Heart right ventricle (tissue), 16 donors: ENCODE results near the gene SPTLC1. TPM values are rescaled to one million over a fixed set of nuclear protein-coding genes. Genes with fewer than 3 reads are reported as not detected.

ENCODE experiments used
- ATAC-seq, 8 donors: fragments of 200-7000 bp; cut with Tn5 transposase; one replicate each; pipeline ENCODE4 v1.9.1; 2020; ENCODE audit warnings: mild to moderate bottlenecking in 8 of 8, moderate library complexity in 8 of 8, moderate number of reproducible peaks in 1 of 8
- DNase-seq, 2 donors: peaks; one replicate each; pipeline ENCODE4 v3.0.0-alpha.2; 2020
- H3K27ac ChIP-seq, 10 donors: fragments of 200-600 bp; sonication (generic) in 2 of 10; one replicate each; pipeline versions ENCODE4 v1.5.0 to v1.8.0; 2020 to 2022; ENCODE audit warnings: mild to moderate bottlenecking in 3 of 10
- H3K27me3 ChIP-seq, 7 donors: fragments of 200-600 bp; one replicate each; pipeline ENCODE4 v1.8.0; 2021 to 2022; ENCODE audit warnings: mild to moderate bottlenecking in 2 of 7
- H3K36me3 ChIP-seq, 9 donors: fragments of 200-600 bp; sonication (generic) in 1 of 9; one replicate each; pipeline versions ENCODE4 v1.5.0 to v1.8.0; 2020 to 2022; ENCODE audit warnings: mild to moderate bottlenecking in 2 of 9
- H3K4me1 ChIP-seq, 9 donors: fragments of 200-600 bp; sonication (generic) in 1 of 9; one replicate each; pipeline versions ENCODE4 v1.5.0 to v1.8.0; 2020 to 2022; ENCODE audit warnings: mild to moderate bottlenecking in 4 of 9
- H3K4me3 ChIP-seq, 10 donors: fragments of 200-600 bp; sonication (generic) in 2 of 10; one replicate each; pipeline versions ENCODE4 v1.5.0 to v1.8.0; 2020 to 2022; ENCODE audit warnings: mild to moderate bottlenecking in 7 of 10, moderate library complexity in 2 of 10
- H3K9me3 ChIP-seq, 11 donors: fragments of 200-600 bp in 10 of 11; sonication (generic) in 2 of 11; one replicate each; pipeline versions ENCODE4 v1.5.0 to v1.8.0; 2013 to 2022; ENCODE audit warnings: mild to moderate bottlenecking in 2 of 11, control low read depth in 1 of 11, moderate library complexity in 1 of 11
- CTCF ChIP-seq, 9 donors: fragments of 200-600 bp; sonication (generic) in 2 of 9; IDR thresholded peaks; one replicate each; pipeline versions ENCODE4 v1.5.0 to v1.8.0; 2021 to 2022; ENCODE audit warnings: antibody characterized with exemption in 9 of 9, mild to moderate bottlenecking in 5 of 9, moderate library complexity in 1 of 9
- WGBS, 2 donors: extraction: QIAGEN DNeasy Blood & Tissue Kit; methylation state at CpG; one replicate each; pipeline ENCODE4 v1.1.7; 2013; ENCODE audit warnings: inconsistent platforms in 1 of 2; 5-methylcytosine and 5-hydroxymethylcytosine counted together
- intact Hi-C, 10 donors: fragments of 100-400 bp; cut with DNase I; formaldehyde crosslinking; loops; one replicate each; pipeline versions ENCODE4 v1.11.1 to v1.14.2; 2022
- polyA plus RNA-seq, 2 donors: library from polyadenylated mRNA; stranded (reverse); fragments of 200-250 nt; gene quantifications; one replicate each; pipeline ENCODE4 v1.2.3, GENCODE V29; 2013
- total RNA-seq, 10 donors: library from RNA; stranded (reverse); fragmentation: NEBNext Ultra II Directional in 3 of 10; extraction: Animal tissue kit (Norgen Biotek cat#: 25700) in 3 of 10; gene quantifications; one replicate each; pipeline versions ENCODE4 v1.2.1 to v1.2.4, GENCODE V29; 2021 to 2023
- donor health status: Arrhythmogenic right ventricular cardiomyopathy.
- donor health status: ischemic (EF 13 %, LVEDD 7.1; RV severe dilation, severe dysfunction).
- donor health status: healthy with polysubstance abuse.
- donor health status: DM: no; HTN: yes; CAD: no.
- donor health status: DM: no; HTN: no; CAD: no.
- donor health status: ischemic (EF 25% LVEDD 6.9; RV normal size, moderate dysfunction).
- donor health status: ischemic (EF 25% LVEDD 5.7; RV mildly dilated, moderate dysfunction).
- donor health status: healthy.
- donor health status: DM: yes; HTN: yes; CAD: no.
- donor health status: Ischemic cardiomyopathy.
- donor health status: ischemic (EF 35%, LVEDD 5.7; RV mildly dilated, moderate dysfunction).
- donor health status: nonischemic (EF 11% LVEDD 7.7; RV severe dilation, severe dysfunction).
- donor health status: DM: yes; HTN: yes; CAD: no.
- donor health status: PGD.
- donor health status: ischemic (EF 29% LVEDD 5.4; RV normal size, mild dysfunction).
- donor health status: nonischemic (EF 23%, LVEDD 6.1; RV moderate dilation, normal function).

The SPTLC1 gene
- total and polyA plus RNA-seq, 12 donors = 17.1 to 28.1 (median 23.0) TPM

- H3K4me1 ChIP-seq = no peaks in the 10 kb centered on the region
- no peak overlapping the region for H3K27ac ChIP-seq
- peaks cover 0 to 59% (median 34%) of the 10 kb centered on the region in 7 donors for H3K27me3 ChIP-seq
- no peak for ATAC-seq
- intact Hi-C loops = no loop called here
- H3K4me3 ChIP-seq = no peak overlapping the region
- TF ChIP-seq CTCF (IDR thresholded peaks at IDR 0.05) = no peak
- WGBS, 2 donors = 71 to 72% methylated on average over 12 of the region's 12 CpGs
- no peaks in the 10 kb centered on the region for H3K36me3 ChIP-seq
- DNase-seq = no peak
- H3K9me3 ChIP-seq = peaks cover 0 to 3% (median 0%) of the 10 kb centered on the region in 11 donors
Observed at GRCh38 chr9:91992461-91993041, 122.7 kb downstream of the SPTLC1 start.

DNA sequence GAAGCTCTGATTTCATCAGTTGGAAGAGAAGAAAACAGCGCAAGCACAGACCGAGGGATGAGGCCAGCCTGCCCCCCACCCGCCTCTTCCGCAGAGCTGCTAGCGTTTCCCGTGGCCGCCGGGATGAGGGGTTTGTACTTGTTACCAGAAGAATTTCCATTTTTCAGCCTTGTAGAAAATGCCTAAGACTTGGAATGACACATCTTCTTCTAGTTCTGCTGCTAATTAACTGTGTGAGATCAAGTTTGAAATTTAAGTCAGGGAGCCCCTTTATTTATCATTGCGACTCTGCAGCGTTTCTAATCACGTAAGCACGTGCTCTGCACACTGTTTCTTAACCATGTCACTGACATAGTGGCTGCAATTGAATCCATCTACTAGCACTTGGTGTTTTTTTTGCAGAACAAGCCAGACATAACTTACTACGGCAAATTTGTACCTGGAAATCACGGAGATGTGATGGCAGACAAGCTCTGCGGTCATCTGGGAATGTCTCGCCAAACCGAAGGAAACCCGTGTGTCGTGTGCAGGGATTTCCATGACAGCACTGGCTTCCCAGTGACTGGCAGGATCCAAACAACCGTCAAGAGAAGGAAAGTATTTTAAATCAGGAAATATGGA, 123.4 kb downstream of the SPTLC1 start:
- H3K4me3 ChIP-seq = no peak overlapping the region
- WGBS, 2 donors = 73 to 74% methylated on average over 20 of the region's 20 CpGs
- no peak for ATAC-seq

GRCh38 chr9:91986248-91986647, 129.0 kb downstream of the SPTLC1 start:
- Histone ChIP-seq H3K9me3 (peaks cover 0 to 8% (median 0%) of the 10 kb centered on the region in 11 donors), H3K27ac (no peak overlapping the region), H3K36me3 (no peaks in the 10 kb centered on the region), H3K4me1 (no peaks in the 10 kb centered on the region), H3K27me3 (peaks cover 0 to 10% (median under 1%) of the 10 kb centered on the region in 7 donors), H3K4me3 (no peak overlapping the region)
- intact Hi-C loops = loop anchor here in 1 of 10 donors (10.0 kb wide), 1 partner anchor 61 kb away; no protein-coding TSS in a partner anchor
- DNase-seq (no peak), ATAC-seq (no peak)
- WGBS, 2 donors = 83 to 89% methylated on average over 2 of the region's 2 CpGs
- no peak for TF ChIP-seq CTCF (IDR thresholded peaks at IDR 0.05)

More for the DNA sequence above, 123.4 kb downstream of the SPTLC1 start:
- H3K27ac ChIP-seq = no peak overlapping the region
- no peaks in the 10 kb centered on the region for H3K36me3 ChIP-seq
- TF ChIP-seq CTCF (IDR thresholded peaks at IDR 0.05) = no peak
- no peaks in the 10 kb centered on the region for H3K4me1 ChIP-seq
- peaks cover 0 to 52% (median 34%) of the 10 kb centered on the region in 7 donors for H3K27me3 ChIP-seq
- H3K9me3 ChIP-seq = peaks cover 0 to 3% (median 0%) of the 10 kb centered on the region in 11 donors
- intact Hi-C loops = no loop called here
- no peak for DNase-seq

- 76 to 80% methylated on average over 2 of the region's 2 CpGs for WGBS, 2 donors
- intact Hi-C loops = loop anchor here in 1 of 10 donors (10.0 kb wide), 1 partner anchor 61 kb away; no protein-coding TSS in a partner anchor
- Histone ChIP-seq H3K27me3 (peaks cover 0 to 6% (median 0%) of the 10 kb centered on the region in 7 donors), H3K4me1 (no peaks in the 10 kb centered on the region), H3K27ac (no peak overlapping the region), H3K9me3 (peaks cover 0 to 7% (median 0%) of the 10 kb centered on the region in 11 donors), H3K36me3 (no peaks in the 10 kb centered on the region), H3K4me3 (no peak overlapping the region)
- ATAC-seq = no peak
- TF ChIP-seq CTCF (IDR thresholded peaks at IDR 0.05) = no peak
- no peak for DNase-seq
Observed at GRCh38 chr9:91985692-91986091, 129.5 kb downstream of the SPTLC1 start.

Other genes with a start within 250 kb of the SPTLC1 start
- gene ROR2, start 165.2 kb downstream of the SPTLC1 start, total RNA-seq = 1 to 10 TPM in 1 of 10 donors, under 1 TPM in 9; 0.11 to 1.4 (median 0.43) TPM
- gene ROR2, start 165.2 kb downstream of the SPTLC1 start, polyA plus RNA-seq = under 1 TPM; 0.44 to 0.49 TPM
- 10 to 100 TPM; 48.0 to 79.6 (median 62.7) TPM for gene IARS1, start 178.3 kb upstream of the SPTLC1 start, total RNA-seq
- gene IARS1, start 178.3 kb upstream of the SPTLC1 start, polyA plus RNA-seq = 10 to 100 TPM in 1 of 2 donors, 1 to 10 TPM in 1; 9.0 to 54.7 TPM
- 10 to 100 TPM; 12.6 to 19.1 (median 15.0) TPM for gene NOL8, start 209.9 kb upstream of the SPTLC1 start, total RNA-seq
- gene NOL8, start 209.9 kb upstream of the SPTLC1 start, polyA plus RNA-seq = 10 to 100 TPM in 1 of 2 donors, 1 to 10 TPM in 1; 9.1 to 27.4 TPM
- gene CENPP, start 210.5 kb upstream of the SPTLC1 start, total RNA-seq = 1 to 10 TPM; 1.3 to 5.2 (median 3.1) TPM
- gene CENPP, start 210.5 kb upstream of the SPTLC1 start, polyA plus RNA-seq = 1 to 10 TPM; 1.3 to 1.4 TPM